Muscle layer of colon (tissue), 2 donors: Measurements from ENCODE around the gene KCNN2.

Experiments
- H3K27ac ChIP-seq: one replicate; pipeline ENCODE4 v1.7.0; 2013; ENCODE audit warnings: low read depth, mild to moderate bottlenecking, low read length, moderate library complexity
- H3K27me3 ChIP-seq, 2 donors: one replicate each; pipeline ENCODE4 v1.7.0; 2013; ENCODE audit warnings: low read length in 2 of 2, mild to moderate bottlenecking in 2 of 2; ENCODE audit not compliant: insufficient read depth in 2 of 2, control insufficient read depth in 1 of 2
- H3K36me3 ChIP-seq: one replicate; pipeline ENCODE4 v1.7.0; 2013; ENCODE audit warnings: mild to moderate bottlenecking, low read length; ENCODE audit not compliant: insufficient read depth
- H3K4me1 ChIP-seq: one replicate; pipeline ENCODE4 v1.7.0; 2013; ENCODE audit warnings: mild to moderate bottlenecking, low read length; ENCODE audit not compliant: insufficient read depth
- H3K4me3 ChIP-seq, 2 donors: one replicate each; pipeline ENCODE4 v1.7.0; 2013; ENCODE audit warnings: low read length in 2 of 2, low read depth in 1 of 2, mild to moderate bottlenecking in 1 of 2, moderate library complexity in 1 of 2
- H3K9ac ChIP-seq: one replicate; pipeline ENCODE4 v1.7.0; 2013; ENCODE audit warnings: low read length
- H3K9me3 ChIP-seq: one replicate; pipeline ENCODE4 v1.7.0; 2013; ENCODE audit warnings: mild to moderate bottlenecking, low read length
- donor health status: abdominal sarcoma.
- donor health status: Adenocarcinoma of cecum.

The KCNN2 gene

DNA sequence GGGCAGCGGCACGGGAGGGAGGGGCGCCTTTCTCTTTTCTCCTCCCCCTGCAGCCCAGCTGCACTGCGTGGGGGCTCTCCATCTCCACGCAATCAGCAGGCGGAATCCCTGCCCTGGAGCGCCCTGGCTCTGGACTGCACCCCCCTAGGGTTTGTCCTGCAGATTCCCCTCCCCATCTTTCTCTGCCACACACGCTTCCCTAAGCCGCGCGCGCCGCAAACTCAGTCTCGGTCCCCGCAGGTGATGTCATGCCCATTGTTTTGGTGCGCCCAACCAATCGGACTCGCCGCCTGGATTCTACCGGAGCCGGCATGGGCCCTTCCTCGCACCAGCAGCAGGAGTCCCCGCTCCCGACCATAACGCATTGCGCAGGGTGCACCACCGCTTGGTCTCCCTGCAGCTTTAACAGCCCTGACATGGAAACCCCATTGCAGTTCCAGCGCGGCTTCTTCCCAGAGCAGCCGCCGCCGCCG lies at the start of gene KCNN2:
KCNN2 (plus strand) TSS at position 347 of the 473 bp plus-strand sequence; CDS start at position 417, 70 bp downstream.
- peaks cover 8% of the 10 kb centered on the region for H3K4me1 ChIP-seq
- H3K27ac ChIP-seq: peak within 1 kb of the TSS; percentile 78
- H3K4me3 ChIP-seq: peak within 1 kb of the TSS; percentile 55 to 77
- no peaks in the 10 kb centered on the region for H3K9me3 ChIP-seq
- H3K27me3 ChIP-seq: peaks cover 4 to 28% of the 10 kb centered on the region in 2 donors
- no peak within 1 kb of the TSS for H3K9ac ChIP-seq
- H3K36me3 ChIP-seq: no peaks in the 10 kb centered on the region

DNA sequence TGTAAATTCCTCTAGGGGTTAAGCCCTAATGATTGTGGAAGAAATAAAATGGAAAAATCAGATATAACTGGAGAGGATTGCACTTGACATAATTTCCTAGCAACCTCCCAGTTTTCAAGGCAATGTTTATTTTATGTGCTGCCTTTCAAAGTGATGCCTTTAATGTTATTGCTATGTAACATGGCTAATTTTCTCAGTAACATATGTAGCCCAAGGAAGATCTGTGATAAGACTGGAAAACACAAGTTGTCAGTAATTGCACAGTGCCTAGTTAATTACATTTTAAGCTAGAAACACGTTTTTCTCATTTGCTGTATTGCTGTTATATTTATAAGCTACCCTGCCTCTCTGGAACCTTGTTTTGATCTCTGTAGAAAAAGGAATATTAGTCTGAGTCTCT lies 49.2 kb upstream of the KCNN2 start:
- Histone ChIP-seq H3K27ac (no peak overlapping the region), H3K4me3 (no peak overlapping the region), H3K9ac (no peak overlapping the region), H3K27me3 (no peaks in the 10 kb centered on the region), H3K36me3 (no peaks in the 10 kb centered on the region), H3K9me3 (no peaks in the 10 kb centered on the region), H3K4me1 (no peaks in the 10 kb centered on the region)

DNA sequence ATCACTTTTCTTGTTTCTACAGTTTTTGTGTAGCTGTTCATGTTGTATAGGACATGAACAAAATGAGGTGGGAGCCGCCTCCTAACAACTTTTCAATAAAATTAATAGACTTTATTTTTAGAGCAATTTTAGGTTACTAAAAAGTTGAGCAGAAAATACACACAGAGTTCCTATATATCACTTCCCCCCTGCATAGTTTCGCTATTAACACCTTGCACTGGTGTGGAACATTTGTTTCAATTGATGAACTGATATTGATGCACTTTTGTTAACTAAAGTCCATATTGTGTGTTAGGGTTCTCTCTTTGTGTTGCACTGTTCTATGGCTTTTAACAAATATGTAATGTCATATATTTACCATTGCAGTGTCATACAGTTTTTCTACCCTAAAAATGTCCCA lies 47.8 kb upstream of the KCNN2 start:
- Histone ChIP-seq H3K9ac (no peak overlapping the region), H3K9me3 (no peaks in the 10 kb centered on the region), H3K27ac (no peak overlapping the region), H3K4me3 (no peak overlapping the region), H3K27me3 (no peaks in the 10 kb centered on the region), H3K4me1 (no peaks in the 10 kb centered on the region), H3K36me3 (no peaks in the 10 kb centered on the region)

DNA sequence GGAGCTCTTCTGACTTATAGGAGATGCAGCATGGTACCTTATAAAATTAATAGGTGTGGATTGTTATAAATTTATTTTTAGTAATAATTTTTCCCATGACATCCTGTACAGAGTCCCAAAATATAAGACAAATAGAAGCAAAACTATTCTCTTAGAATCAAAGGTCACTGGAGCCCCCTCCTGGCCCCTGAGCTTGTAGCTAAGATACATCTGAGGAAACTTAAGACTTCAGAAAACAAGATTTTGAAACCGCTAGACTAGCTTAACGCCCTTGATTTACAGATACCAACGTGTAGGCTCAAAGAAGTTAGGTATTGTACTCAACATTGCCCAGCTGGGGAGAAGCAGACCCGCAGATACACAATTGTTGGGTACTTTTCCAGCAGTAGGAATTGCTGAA lies 45.7 kb upstream of the KCNN2 start:
- Histone ChIP-seq H3K4me1 (no peaks in the 10 kb centered on the region), H3K27ac (no peak overlapping the region), H3K9me3 (no peaks in the 10 kb centered on the region), H3K36me3 (no peaks in the 10 kb centered on the region), H3K9ac (no peak overlapping the region), H3K27me3 (no peaks in the 10 kb centered on the region), H3K4me3 (no peak overlapping the region)

DNA sequence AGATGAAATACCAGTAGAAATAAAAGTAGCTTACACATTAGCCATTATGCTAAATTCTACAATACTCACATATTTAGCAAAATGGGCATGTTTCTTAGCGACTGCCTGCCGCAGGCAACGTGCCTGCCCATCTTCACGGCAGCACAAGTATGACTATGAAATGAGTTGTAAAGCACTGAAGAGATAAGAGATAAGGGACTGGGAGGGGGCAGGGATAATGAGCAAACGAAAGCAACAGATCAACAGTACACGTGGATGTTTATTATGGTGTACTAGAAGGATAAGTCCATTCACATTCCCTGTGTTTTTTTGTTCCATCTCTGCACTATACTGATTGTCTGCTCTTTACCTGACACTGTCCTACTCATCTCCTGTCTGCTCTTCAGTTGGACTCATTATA lies 44.1 kb upstream of the KCNN2 start:
- Histone ChIP-seq H3K9me3 (no peaks in the 10 kb centered on the region), H3K4me3 (no peak overlapping the region), H3K4me1 (no peaks in the 10 kb centered on the region), H3K27ac (no peak overlapping the region), H3K27me3 (no peaks in the 10 kb centered on the region), H3K9ac (no peak overlapping the region), H3K36me3 (no peaks in the 10 kb centered on the region)

DNA sequence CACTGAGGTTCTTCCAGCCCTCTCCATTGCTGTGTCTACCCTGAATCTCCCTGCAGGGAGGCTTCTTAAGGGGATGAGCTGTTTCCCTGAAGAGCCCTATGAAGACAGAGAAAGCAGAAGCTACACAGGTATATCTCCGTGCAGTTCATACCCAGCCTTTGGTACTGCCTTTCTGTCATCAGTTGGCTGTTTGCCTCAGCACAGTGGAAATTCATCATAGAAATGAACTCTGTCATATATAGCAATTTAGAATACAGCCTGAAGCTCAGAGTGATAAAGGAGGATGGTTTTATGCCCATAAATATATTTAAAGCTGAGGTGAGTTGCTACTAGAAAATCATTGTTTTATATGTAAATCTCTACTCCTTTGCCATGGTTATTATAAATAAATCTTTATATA lies 42.6 kb upstream of the KCNN2 start:
- no peak overlapping the region for H3K4me3 ChIP-seq
- no peaks in the 10 kb centered on the region for H3K4me1 ChIP-seq
- no peaks in the 10 kb centered on the region for H3K27me3 ChIP-seq
- H3K36me3 ChIP-seq: no peaks in the 10 kb centered on the region
- H3K9me3 ChIP-seq: no peaks in the 10 kb centered on the region
- no peak overlapping the region for H3K27ac ChIP-seq
- H3K9ac ChIP-seq: no peak overlapping the region

DNA sequence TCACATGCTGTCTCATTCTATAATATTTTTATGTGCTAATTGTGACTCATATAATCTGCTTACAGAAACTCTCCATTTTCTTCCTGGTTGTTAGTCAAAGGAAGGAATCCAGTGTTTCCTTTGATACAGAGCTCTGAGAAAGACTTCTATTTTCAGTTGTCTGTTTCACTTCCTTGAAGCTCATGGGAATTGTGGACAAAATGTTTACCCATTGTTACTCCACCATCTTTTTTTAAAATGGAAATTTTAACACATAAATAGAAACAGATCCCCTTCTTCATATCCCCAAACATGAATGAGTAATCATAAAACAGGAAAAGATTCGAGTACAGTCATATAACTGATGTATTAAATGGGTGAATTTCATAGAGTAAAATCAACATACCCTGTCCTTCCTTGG lies 42.0 kb upstream of the KCNN2 start:
- no peaks in the 10 kb centered on the region for H3K4me1 ChIP-seq
- H3K9me3 ChIP-seq: no peaks in the 10 kb centered on the region
- H3K27me3 ChIP-seq: no peaks in the 10 kb centered on the region
- H3K27ac ChIP-seq: no peak overlapping the region
- H3K36me3 ChIP-seq: no peaks in the 10 kb centered on the region
- no peak overlapping the region for H3K9ac ChIP-seq
- no peak overlapping the region for H3K4me3 ChIP-seq

DNA sequence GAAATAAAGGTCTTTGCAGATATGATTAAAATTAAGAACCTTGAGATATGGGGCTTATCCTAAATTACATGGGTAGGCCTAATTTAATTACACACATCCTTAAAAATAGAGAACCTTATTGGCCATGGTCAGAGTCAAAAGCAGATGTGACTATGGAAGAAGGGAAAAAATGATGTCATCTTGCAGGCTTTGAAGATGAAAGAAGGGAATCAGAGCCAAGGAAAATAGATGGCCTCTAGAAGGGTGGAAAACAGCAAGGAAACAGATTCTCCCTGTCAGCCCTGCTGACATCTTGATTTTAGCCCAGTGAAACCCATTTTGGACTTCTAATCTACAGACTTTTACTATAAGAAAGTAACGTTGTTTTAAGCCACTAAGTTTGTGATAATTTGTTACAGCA lies 37.6 kb upstream of the KCNN2 start:
- no peaks in the 10 kb centered on the region for H3K27me3 ChIP-seq
- no peaks in the 10 kb centered on the region for H3K4me1 ChIP-seq
- no peak overlapping the region for H3K4me3 ChIP-seq
- no peak overlapping the region for H3K9ac ChIP-seq
- no peak overlapping the region for H3K27ac ChIP-seq
- no peaks in the 10 kb centered on the region for H3K36me3 ChIP-seq
- H3K9me3 ChIP-seq: no peaks in the 10 kb centered on the region

DNA sequence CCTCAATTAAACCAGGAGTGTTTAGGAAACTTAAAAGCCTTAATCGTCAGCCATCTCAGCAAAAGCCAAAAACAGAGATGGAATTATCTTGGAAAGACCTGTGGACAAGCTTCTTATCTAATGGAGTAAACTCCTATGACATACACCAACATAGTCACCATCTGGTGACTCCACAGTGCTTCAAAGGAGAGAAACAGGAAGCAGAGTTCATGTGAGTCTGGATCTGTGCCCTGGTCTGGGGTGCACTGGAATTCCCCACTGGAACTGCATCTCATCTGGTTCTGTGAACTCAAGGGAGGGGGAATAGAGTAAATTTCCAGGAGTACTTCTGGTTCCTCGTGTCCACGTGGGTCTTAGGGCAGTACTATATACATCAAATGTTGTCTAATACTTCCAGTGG lies 36.3 kb upstream of the KCNN2 start:
- Histone ChIP-seq H3K4me1 (no peaks in the 10 kb centered on the region), H3K36me3 (no peaks in the 10 kb centered on the region), H3K4me3 (no peak overlapping the region), H3K9ac (no peak overlapping the region), H3K9me3 (no peaks in the 10 kb centered on the region), H3K27me3 (no peaks in the 10 kb centered on the region), H3K27ac (no peak overlapping the region)

DNA sequence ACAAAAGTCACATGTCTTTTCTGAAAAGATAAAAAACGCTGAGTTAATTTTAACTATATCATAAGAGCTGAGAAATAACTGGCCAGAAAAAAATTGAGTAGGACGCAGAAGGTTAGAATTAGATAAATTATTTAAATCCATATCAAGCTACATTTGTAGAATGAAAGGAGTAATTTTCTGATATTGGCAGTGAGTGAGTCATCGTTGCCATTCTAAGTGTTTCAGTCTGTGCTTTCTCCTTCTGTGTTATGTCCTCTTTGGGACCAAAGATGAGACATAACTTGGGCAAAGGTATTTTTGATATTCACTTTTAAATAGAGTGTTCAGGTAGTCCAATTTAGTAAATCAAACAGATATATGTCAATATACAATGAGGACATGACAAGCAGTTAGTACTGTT lies 34.4 kb upstream of the KCNN2 start:
- Histone ChIP-seq H3K9ac (no peak overlapping the region), H3K36me3 (no peaks in the 10 kb centered on the region), H3K4me1 (peaks cover 5% of the 10 kb centered on the region), H3K27me3 (no peaks in the 10 kb centered on the region), H3K9me3 (no peaks in the 10 kb centered on the region), H3K27ac (no peak overlapping the region), H3K4me3 (no peak overlapping the region)

DNA sequence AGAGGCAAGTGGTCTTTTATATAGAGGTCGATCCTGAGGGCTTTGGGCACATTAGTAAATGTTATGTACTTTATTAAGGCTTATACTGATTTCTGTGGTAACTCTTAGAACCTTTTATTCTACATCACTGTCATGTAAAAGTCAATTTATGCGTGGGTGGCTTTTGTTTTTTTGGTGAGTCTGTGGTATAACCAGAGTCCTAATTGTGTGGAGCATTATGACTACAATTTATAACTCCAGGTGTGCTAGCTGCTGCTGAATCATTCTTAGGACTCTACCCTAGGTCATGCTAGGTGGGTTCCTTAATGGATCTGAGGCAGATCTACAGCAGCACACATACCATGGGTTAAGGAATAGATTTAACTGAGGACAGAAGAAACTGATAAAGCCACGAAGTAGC lies 33.9 kb upstream of the KCNN2 start:
- Histone ChIP-seq H3K36me3 (no peaks in the 10 kb centered on the region), H3K9ac (no peak overlapping the region), H3K9me3 (no peaks in the 10 kb centered on the region)

DNA sequence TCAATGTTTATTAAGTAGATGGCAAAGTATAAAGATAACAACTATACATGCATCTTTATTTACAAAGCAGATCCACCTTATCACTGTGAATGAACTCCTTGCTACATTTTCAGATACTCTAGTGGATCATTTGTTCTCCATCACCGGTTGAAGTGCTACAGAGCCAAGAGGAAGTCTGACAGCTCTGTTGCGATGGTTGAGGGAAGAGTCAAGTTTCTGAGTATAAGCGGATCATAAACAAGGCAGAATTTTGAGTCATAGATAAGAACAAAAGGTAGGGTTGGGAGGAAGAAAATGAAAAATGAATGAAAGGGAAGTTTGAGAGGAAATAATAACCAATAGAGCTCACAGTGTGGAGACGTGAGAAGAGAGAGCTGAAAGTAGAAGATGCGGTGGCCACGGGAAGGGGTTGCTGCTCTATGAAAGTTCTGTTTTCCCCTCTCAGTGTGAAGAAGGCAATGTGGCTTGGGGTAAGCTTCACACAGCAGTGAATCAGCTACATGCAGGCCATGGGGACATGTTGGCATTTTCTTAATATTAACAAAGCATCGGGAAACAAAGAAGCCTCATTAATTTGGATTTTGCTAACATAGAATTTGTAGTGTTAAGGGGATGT lies 30.8 kb upstream of the KCNN2 start:
- no peaks in the 10 kb centered on the region for H3K9me3 ChIP-seq
- H3K4me3 ChIP-seq: no peak overlapping the region
- H3K9ac ChIP-seq: no peak overlapping the region
- no peaks in the 10 kb centered on the region for H3K36me3 ChIP-seq
- H3K4me1 ChIP-seq: peaks cover 5% of the 10 kb centered on the region
- no peaks in the 10 kb centered on the region for H3K27me3 ChIP-seq
- no peak overlapping the region for H3K27ac ChIP-seq

More for the DNA sequence above, 33.9 kb upstream of the KCNN2 start:
- Histone ChIP-seq H3K4me1 (peaks cover 5% of the 10 kb centered on the region), H3K27ac (no peak overlapping the region), H3K27me3 (no peaks in the 10 kb centered on the region), H3K4me3 (no peak overlapping the region)
